Upper lobe of right lung (tissue), 1 donor: ENCODE measurements around the gene CDADC1. TPM values are rescaled to one million over a fixed set of nuclear protein-coding genes. Genes with fewer than 3 reads are reported as not detected.

Experiments used
- ATAC-seq: fragments of 200-7000 bp; cut with Tn5 transposase; one replicate; pipeline ENCODE4 v1.9.1; 2020; ENCODE audit warnings: mild to moderate bottlenecking, moderate library complexity
- DNase-seq: peaks from one replicate; pipeline ENCODE4 v3.0.0-alpha.2; 2020
- H3K27ac ChIP-seq: fragments of 200-600 bp; one replicate; pipeline ENCODE4 v1.8.0; 2022
- H3K27me3 ChIP-seq: fragments of 200-600 bp; one replicate; pipeline ENCODE4 v1.8.0; 2022; ENCODE audit warnings: mild to moderate bottlenecking
- H3K36me3 ChIP-seq: fragments of 200-600 bp; one replicate; pipeline ENCODE4 v1.8.0; 2022
- H3K4me1 ChIP-seq: fragments of 200-600 bp; one replicate; pipeline ENCODE4 v1.8.0; 2022
- H3K4me3 ChIP-seq: fragments of 200-600 bp; one replicate; pipeline ENCODE4 v1.8.0; 2022; ENCODE audit warnings: mild to moderate bottlenecking
- H3K9me3 ChIP-seq: fragments of 200-600 bp; one replicate; pipeline ENCODE4 v1.8.0; 2022
- intact Hi-C: fragments of 100-400 bp; cut with DNase I; formaldehyde crosslinking; loops from one replicate; pipeline ENCODE4 v1.11.0; 2022
- total RNA-seq: library from RNA; stranded (reverse); fragmentation: NEBNext Ultra II Directional; extraction: Animal tissue kit (Norgen Biotek cat#: 25700); gene quantifications from one replicate; pipeline ENCODE4 v1.2.1, GENCODE V29; 2021
- TF ChIP-seq, protein P1 (sequence below): fragments of 200-600 bp; IDR thresholded peaks from one replicate; pipeline ENCODE4 v1.8.0; 2022; ENCODE audit warnings: antibody characterized with exemption
- donor health status: DM: no; HTN: yes; CAD: no; lungs with severe emphysema.

Gene CDADC1
- total RNA-seq, 1 donor from 2014 or later: 13.8 TPM

GRCh38 chr13:49213539-49213938 is 34.2 kb upstream of the CDADC1 start:
- peaks cover 13% of the 10 kb centered on the region for H3K36me3 ChIP-seq
- TF ChIP-seq, protein P1, sequence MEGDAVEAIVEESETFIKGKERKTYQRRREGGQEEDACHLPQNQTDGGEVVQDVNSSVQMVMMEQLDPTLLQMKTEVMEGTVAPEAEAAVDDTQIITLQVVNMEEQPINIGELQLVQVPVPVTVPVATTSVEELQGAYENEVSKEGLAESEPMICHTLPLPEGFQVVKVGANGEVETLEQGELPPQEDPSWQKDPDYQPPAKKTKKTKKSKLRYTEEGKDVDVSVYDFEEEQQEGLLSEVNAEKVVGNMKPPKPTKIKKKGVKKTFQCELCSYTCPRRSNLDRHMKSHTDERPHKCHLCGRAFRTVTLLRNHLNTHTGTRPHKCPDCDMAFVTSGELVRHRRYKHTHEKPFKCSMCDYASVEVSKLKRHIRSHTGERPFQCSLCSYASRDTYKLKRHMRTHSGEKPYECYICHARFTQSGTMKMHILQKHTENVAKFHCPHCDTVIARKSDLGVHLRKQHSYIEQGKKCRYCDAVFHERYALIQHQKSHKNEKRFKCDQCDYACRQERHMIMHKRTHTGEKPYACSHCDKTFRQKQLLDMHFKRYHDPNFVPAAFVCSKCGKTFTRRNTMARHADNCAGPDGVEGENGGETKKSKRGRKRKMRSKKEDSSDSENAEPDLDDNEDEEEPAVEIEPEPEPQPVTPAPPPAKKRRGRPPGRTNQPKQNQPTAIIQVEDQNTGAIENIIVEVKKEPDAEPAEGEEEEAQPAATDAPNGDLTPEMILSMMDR: no peak
- peaks cover 6% of the 10 kb centered on the region for H3K27me3 ChIP-seq
- H3K9me3 ChIP-seq: no peaks in the 10 kb centered on the region
- DNase-seq (no peak), ATAC-seq (no peak)
- intact Hi-C loops: no loop called here
- no peak overlapping the region for H3K4me3 ChIP-seq
- no peak overlapping the region for H3K27ac ChIP-seq
- H3K4me1 ChIP-seq: no peaks in the 10 kb centered on the region

GRCh38 chr13:49213997-49214916 is 33.5 kb upstream of the CDADC1 start:
- H3K4me1 ChIP-seq: no peaks in the 10 kb centered on the region
- TF ChIP-seq, protein P1: no peak
- DNase-seq (no peak), ATAC-seq (no peak)
- no peak overlapping the region for H3K27ac ChIP-seq
- H3K27me3 ChIP-seq: peaks cover 13% of the 10 kb centered on the region
- H3K4me3 ChIP-seq: no peak overlapping the region
- H3K9me3 ChIP-seq: no peaks in the 10 kb centered on the region
- H3K36me3 ChIP-seq: peaks cover 5% of the 10 kb centered on the region
- intact Hi-C loops: no loop called here

DNA sequence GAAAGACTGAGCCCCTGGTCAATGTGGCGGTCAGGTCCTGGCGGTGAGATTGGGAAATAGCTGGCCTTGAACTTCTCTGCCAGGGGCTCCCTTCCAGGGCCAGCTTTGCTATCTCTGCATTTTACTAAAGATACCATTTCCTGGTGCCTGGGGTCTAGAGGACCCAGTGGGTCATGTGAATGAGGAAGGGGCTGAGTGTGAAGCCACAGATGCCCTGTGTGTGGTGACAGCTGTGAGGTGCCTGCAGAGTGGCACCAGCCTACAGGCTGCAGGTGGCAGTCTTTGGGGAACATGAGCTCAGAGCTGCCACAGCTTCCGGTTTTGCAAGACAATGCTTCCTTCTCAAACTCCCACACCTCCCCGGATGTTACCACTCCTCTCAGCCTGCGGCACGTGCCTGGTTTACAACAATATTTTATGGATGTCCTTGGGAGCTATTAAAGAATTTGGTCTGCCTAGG is 32.8 kb upstream of the CDADC1 start:
- Histone ChIP-seq H3K27me3 (peaks cover 19% of the 10 kb centered on the region), H3K27ac (no peak overlapping the region), H3K36me3 (no peaks in the 10 kb centered on the region), H3K9me3 (no peaks in the 10 kb centered on the region), H3K4me1 (no peaks in the 10 kb centered on the region), H3K4me3 (no peak overlapping the region)
- ATAC-seq: peak; percentile 85
- intact Hi-C loops: no loop called here
- peak; percentile 71 for DNase-seq
- TF ChIP-seq, protein P1: no peak

- H3K4me1 ChIP-seq: peaks cover 6% of the 10 kb centered on the region
- no peak overlapping the region for H3K4me3 ChIP-seq
- no peak overlapping the region for H3K27ac ChIP-seq
- DNase-seq: no peak
- TF ChIP-seq, protein P1: no peak
- peaks cover 32% of the 10 kb centered on the region for H3K27me3 ChIP-seq
- ATAC-seq: no peak
- no peaks in the 10 kb centered on the region for H3K36me3 ChIP-seq
- no peaks in the 10 kb centered on the region for H3K9me3 ChIP-seq
- intact Hi-C loops: no loop called here
These were observed 31.4 kb upstream of the CDADC1 start for GRCh38 chr13:49216334-49216733.

GRCh38 chr13:49217962-49218492 is 29.7 kb upstream of the CDADC1 start:
- DNase-seq (no peak), ATAC-seq (no peak)
- Histone ChIP-seq H3K27ac (no peak overlapping the region), H3K9me3 (no peaks in the 10 kb centered on the region), H3K4me1 (peaks cover 6% of the 10 kb centered on the region), H3K27me3 (peaks cover 40% of the 10 kb centered on the region), H3K4me3 (no peak overlapping the region), H3K36me3 (no peaks in the 10 kb centered on the region)
- intact Hi-C loops: no loop called here
- TF ChIP-seq, protein P1: no peak
